ENCODE measurements around the gene PTPRG.

PTPRG gene

DNA sequence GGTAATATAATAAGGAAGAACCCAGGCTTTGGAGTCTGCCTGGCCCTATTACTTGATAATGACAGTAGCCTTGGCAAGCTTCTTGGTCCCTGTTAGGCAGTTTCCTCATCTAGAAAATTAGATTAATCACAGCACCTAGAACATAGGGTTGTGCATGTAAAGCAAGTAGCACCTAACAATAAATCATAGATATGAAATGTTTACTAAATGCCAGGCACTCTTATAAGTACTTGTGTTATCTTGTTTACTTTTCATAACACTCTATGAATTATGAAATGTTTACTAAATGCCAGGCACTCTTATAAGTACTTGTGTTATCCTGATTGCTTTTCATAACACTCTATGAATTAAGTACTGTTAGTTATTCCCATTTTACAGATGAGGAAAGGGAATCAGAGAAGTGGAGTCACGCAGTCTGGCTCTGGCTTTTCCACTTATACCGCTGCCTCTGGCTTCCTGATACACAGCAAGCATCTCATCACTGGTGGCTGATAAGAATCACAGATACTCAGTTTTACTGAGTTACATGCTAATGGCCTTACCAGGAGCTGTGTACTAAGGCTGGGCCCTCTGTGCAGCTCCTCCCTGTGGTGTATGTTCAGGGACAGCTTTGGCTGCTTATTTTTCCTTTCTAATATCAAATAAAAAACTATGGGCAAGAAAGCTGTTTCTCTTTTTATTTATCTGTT, 688.6 kb downstream of the PTPRG start:
- DNase-seq: no peak
- TF ChIP-seq GATA1 (IDR thresholded peaks at IDR 0.05; ENCODE audit: low read depth, low read length): no peak
- TF ChIP-seq POLR2A (IDR thresholded peaks at IDR 0.05; ENCODE audit: low read length): no peak

DNA sequence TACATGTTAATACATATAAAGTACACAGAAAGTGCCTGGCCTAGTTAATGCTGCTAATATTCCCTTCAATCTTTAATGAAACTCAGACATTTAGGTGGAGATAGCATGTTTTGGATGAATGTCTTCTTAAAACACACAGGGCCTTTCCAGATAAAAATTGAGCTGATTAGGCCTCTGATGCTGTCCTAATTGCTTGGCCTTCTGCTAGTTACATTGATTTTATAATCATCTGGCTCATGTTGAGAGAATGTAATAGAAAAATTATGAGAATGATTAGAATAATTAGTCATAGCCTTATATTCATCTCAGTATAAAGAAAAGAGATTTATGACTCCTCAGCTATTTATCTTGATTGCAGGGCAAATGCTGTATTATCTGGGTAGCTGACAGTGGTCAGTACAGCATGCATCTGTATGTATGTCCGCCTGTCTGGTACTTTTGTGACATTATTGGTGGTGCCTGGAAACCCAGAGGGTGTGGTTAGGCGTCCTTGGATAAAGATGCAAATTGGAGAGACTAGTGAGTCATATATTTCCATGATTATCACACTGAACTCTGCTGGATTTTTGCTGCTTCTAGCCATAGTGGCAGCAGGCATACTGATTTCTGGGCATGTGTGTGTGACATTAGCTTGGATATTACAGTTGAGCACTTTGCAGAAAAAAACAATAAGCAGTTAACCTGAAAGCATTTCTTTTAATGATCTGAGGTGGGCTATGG, 691.2 kb downstream of the PTPRG start:
- TF ChIP-seq GATA1 (IDR thresholded peaks at IDR 0.05; ENCODE audit: low read depth, low read length): no peak
- TF ChIP-seq POLR2A (IDR thresholded peaks at IDR 0.05; ENCODE audit: low read length): no peak
- DNase-seq: no peak

DNA sequence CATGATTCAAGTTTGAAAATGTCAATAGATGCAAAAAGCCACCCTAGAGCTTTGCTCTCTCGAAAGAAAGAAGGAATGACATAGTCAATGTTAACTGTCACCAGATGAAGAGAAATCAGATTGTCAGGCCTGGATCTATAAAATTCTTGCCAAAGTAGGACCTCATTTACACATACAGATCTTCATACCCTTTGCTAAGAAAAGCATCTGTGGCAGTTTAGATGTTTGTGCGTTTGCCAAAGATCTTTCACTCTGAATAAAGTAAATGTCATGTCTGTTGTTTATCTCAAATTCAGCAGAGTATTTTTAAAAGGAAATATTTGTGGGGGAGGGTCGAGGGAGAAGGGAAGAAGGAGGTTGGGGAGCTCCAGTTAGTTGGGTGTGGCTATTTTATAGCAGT, 692.6 kb downstream of the PTPRG start:
- TF ChIP-seq POLR2A (IDR thresholded peaks at IDR 0.05; ENCODE audit: low read length): no peak
- no peak for TF ChIP-seq GATA1 (IDR thresholded peaks at IDR 0.05; ENCODE audit: low read depth, low read length)
- DNase-seq: no peak

DNA sequence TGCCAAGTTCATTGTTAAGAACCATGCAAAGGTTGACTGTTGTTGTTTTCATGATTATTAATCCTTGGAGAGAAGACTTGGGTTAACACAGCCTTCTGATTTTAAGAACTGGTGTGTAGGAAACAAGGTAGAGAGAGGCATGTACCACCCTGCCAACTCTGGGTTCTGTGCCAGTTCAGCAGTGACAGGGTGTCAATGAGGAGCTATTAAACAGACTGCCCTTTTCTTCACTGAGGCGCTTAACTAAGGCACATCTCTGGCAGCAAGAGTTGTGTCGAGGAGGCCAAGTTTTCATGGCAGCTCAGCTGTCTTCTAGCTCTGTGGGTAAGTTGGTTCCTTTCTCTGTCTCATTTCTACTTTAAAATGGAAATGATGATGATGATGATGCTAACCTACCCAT, 694.4 kb downstream of the PTPRG start:
- no peak for TF ChIP-seq GATA1 (IDR thresholded peaks at IDR 0.05; ENCODE audit: low read depth, low read length)
- TF ChIP-seq POLR2A (IDR thresholded peaks at IDR 0.05; ENCODE audit: low read length): no peak

DNA sequence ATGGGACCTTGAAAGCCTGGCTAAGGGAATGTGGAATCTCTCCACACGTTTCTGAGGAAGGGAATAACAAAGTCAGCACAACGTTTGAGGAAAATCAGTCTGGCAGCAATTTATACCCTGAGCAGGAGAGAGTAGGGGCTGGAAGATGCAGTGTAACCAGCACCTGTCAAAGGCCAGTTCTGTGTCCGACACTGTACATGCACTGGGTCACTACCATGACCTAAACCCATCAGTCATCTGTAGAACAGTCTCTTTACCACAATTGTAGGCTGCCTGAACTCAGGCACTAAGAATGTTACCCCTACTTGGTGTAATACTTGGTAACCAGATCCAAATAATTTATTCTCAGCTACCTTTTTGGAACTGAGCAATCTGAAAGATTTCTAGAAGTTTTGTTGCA, 698.6 kb downstream of the PTPRG start:
- TF ChIP-seq POLR2A (IDR thresholded peaks at IDR 0.05; ENCODE audit: low read length) (no peak), GATA1 (IDR thresholded peaks at IDR 0.05; ENCODE audit: low read depth, low read length) (no peak)
- no peak for DNase-seq

More for the DNA sequence above, 694.4 kb downstream of the PTPRG start:
- no peak for DNase-seq

DNA sequence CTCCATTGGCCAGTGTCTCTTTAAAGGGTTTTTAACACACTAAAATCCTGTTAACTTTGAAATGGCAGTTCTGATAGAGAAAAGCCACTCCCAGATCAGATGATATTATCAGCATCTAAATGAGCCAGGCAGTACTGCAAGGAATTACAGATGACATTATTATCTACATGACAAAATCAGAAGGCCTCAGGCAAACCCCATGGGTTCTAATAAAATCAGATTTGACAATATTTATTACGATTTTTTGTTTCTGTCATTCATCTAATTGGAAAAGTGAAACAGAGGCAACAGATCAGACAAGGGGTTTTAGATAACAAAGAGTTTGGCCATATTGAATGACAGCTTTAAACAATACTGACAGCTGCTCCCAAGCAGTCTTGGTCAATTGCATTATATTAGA, 699.3 kb downstream of the PTPRG start:
- DNase-seq: no peak
- TF ChIP-seq GATA1 (IDR thresholded peaks at IDR 0.05; ENCODE audit: low read depth, low read length) (no peak), POLR2A (IDR thresholded peaks at IDR 0.05; ENCODE audit: low read length) (no peak)

DNA sequence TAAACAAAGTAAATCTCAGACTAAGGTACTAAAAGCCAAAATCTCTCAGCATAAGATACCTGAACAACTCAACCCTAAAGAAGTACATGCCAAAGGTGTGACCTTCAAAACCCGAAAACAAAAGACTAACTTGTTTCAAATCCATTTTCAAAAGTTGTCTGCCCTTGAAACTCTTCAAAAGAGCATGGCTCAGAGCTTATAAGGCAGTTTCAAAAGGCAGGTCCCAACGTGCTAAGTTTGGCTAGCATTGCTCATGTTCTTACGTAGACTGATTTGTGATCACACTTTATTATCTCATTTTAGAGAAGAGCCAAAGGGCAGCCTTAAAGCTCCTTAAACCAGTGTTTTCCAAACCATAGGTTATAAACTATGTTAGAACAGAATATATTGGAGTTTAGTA, 699.8 kb downstream of the PTPRG start:
- TF ChIP-seq GATA1 (IDR thresholded peaks at IDR 0.05; ENCODE audit: low read depth, low read length) (no peak), POLR2A (IDR thresholded peaks at IDR 0.05; ENCODE audit: low read length) (no peak)
- no peak for DNase-seq

DNA sequence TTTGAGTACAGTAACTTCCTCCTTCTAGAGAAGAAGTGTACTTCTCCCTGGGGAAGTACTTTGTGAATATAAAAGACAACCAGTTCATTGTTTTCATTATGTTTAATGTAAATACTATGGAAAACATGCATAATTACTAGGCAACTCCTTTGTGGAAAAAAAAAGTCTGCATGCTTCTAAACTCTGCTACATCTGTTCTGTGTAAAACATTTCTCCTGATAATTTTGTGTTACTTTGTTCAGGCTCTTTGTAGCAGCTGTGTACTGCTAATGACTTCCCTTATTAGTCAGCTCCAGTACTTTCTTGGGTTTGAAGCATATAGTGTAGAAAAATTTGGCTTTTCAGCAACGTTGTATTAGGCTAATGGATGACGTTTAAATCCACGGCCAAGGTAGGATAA, 700.4 kb downstream of the PTPRG start:
- no peak for DNase-seq
- TF ChIP-seq POLR2A (IDR thresholded peaks at IDR 0.05; ENCODE audit: low read length): no peak
- no peak for TF ChIP-seq GATA1 (IDR thresholded peaks at IDR 0.05; ENCODE audit: low read depth, low read length)

DNA sequence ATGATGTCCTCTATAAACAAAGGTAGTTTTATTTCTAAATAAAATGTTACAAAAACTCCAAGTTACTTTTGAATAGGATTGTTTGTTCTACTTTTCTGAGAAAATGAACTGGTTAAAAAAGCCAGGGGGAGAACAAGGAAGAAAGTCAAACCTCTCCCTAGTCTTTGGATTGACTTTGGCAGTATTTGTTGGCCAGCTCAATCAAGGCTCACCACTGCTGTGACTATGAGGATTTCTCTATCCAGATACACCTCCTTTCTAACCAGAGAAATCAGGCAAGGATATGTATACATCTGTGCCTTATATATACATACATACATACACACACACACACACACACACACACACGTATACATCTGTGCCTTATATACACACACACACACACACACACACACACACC, 704.2 kb downstream of the PTPRG start:
- TF ChIP-seq GATA1 (IDR thresholded peaks at IDR 0.05; ENCODE audit: low read depth, low read length) (no peak), POLR2A (IDR thresholded peaks at IDR 0.05; ENCODE audit: low read length) (no peak)
- DNase-seq: no peak

DNA sequence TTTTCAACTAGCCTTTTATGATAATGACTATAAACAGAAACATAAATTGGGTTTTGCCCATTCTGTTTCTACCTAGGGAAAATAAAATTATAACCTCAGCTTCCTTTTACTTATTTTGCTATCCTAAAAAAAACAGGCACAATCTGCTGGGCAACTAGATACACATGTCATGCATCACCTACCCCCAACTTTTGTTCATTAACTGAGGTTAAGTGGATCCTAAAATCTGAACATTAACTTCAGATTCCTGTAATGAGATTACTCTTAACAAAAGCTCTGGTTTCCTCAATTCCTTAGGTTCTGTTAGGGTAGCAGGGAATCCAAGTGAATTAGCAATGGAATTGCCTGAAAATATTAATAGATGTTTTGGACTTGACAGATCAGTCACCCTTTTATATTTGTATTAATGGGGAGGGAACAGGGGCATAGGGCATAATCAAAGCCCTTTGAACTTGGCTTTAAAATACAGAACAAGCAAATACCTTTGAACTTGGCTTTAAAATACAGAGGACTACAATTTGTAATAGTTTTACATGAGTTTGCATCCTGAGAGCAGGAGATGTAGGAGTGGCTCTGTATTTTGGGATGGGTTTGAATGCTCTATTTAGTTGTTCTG, 705.4 kb downstream of the PTPRG start:
- TF ChIP-seq POLR2A (IDR thresholded peaks at IDR 0.05; ENCODE audit: low read length): no peak
- no peak for TF ChIP-seq GATA1 (IDR thresholded peaks at IDR 0.05; ENCODE audit: low read depth, low read length)
- DNase-seq: no peak

DNA sequence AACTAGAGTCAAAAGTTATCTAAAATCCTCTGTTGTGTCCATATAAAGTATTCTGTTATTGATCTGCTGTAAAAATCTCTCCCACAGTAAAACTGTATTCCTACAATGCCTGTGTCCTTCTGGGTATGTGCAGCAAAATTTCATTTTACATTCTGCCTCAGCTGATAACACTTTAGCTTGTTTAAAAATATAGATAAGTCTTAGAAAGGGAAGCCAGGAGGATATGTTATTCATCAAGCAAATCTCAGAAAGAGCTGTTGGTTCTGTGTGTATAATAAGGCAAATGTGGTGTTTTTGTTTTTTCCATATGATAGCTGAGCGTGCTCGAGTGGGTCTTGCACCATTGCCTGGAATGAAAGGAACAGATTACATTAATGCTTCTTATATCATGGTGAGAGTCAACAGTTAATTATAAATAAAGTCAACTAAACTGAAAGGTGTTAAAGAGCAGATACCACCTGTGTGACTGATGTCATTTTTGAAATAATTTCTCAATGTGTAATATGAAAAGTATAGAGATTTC, 715.3 kb downstream of the PTPRG start:
- TF ChIP-seq POLR2A (IDR thresholded peaks at IDR 0.05; ENCODE audit: low read length): no peak
- no peak for TF ChIP-seq GATA1 (IDR thresholded peaks at IDR 0.05; ENCODE audit: low read depth, low read length)

DNA sequence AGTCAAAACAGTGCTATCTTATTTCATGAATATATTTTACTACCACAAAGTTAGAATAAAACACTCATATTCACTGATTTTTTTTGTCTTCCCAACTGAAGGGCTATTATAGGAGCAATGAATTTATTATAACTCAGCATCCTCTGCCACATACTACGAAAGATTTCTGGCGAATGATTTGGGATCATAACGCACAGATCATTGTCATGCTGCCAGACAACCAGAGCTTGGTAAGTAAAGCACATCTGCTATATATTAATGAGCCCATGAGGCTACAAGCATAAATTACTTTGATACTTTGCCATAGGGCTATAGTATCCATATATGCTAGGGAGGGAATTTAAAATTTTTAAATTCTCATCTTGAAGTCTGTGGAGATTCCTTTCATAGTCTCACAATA, 716.1 kb downstream of the PTPRG start:
- TF ChIP-seq GATA1 (IDR thresholded peaks at IDR 0.05; ENCODE audit: low read depth, low read length): no peak
- TF ChIP-seq POLR2A (IDR thresholded peaks at IDR 0.05; ENCODE audit: low read length): no peak
- DNase-seq: no peak

More for the DNA sequence above, 715.3 kb downstream of the PTPRG start:
- no peak for DNase-seq

DNA sequence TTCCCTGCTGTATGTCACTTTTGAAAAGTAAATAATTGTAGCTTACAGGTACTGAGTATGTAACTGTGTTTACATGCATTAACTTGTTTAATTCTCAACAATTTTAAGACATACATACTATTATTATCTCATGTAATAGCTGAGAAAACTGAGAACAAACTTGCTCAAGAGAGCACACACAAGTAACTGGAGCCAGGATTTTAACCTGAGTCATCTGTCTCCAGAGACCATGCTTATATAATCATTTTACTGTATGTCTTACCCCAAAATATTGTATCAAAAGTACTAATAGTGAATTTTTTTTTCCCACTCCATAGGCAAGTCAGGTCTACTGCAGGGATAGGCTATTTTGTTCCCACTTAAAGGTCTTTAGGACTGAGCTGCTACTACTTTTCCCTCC, 716.6 kb downstream of the PTPRG start:
- no peak for DNase-seq
- TF ChIP-seq GATA1 (IDR thresholded peaks at IDR 0.05; ENCODE audit: low read depth, low read length) (no peak), POLR2A (IDR thresholded peaks at IDR 0.05; ENCODE audit: low read length) (no peak)

DNA sequence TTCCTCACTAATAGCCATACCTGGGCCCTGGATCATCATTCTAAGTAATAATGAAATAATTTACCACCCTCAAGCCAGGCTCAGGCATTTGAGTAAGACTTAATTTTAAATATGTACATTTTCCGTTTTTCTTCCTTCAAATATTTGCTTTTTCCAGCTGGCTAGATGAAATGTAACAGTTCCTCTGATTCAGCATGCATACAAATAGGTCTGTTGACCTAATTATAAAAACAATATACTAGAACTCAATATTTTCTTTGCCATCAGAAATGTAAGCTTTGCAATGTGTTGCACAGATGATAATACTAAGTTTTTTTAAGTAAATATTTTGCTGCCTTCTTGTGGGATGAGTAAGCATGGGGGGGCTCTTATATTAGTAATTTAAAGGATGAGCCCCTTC, 720.4 kb downstream of the PTPRG start:
- no peak for DNase-seq
- TF ChIP-seq POLR2A (IDR thresholded peaks at IDR 0.05; ENCODE audit: low read length) (no peak), GATA1 (IDR thresholded peaks at IDR 0.05; ENCODE audit: low read depth, low read length) (no peak)
